HG03469 (cell line): ENCODE data around the gene DAPK2.
A peak's percentile ranks its signal among the peaks of the same experiment; 100 is the strongest.
"Not testable (repeated sequence)": the region's sequence is repeated elsewhere in the genome, so short reads cannot be mapped to it uniquely, and the experiment has no call there.

Experiments used
- ATAC-seq: cut with Tn5 transposase; IDR thresholded peaks from one replicate; pipeline ENCODE4 v1.9.1; 2021; ENCODE audit warnings: mild to moderate bottlenecking, moderate library complexity, moderate number of reproducible peaks; ENCODE audit not compliant: unreplicated experiment

DAPK2 gene

GRCh38 chr15:63901912-63902670 lies 144.2 kb downstream of the DAPK2 start:
- no peak for ATAC-seq

GRCh38 chr15:63900306-63900705 lies 146.0 kb downstream of the DAPK2 start:
- ATAC-seq = no peak

- ATAC-seq = not testable (repeated sequence)
Measured at GRCh38 chr15:63899606-63900005, 146.7 kb downstream of the DAPK2 start.

GRCh38 chr15:63899193-63899592 lies 147.1 kb downstream of the DAPK2 start:
- ATAC-seq = no peak

- peak; percentile 48 for ATAC-seq
Measured at GRCh38 chr15:63896336-63897115, 149.8 kb downstream of the DAPK2 start.

- no peak for ATAC-seq
Measured at GRCh38 chr15:63895787-63896218, 150.5 kb downstream of the DAPK2 start.

GRCh38 chr15:63895194-63895593 lies 151.1 kb downstream of the DAPK2 start:
- no peak for ATAC-seq

GRCh38 chr15:63894662-63894949 lies 151.7 kb downstream of the DAPK2 start:
- no peak for ATAC-seq

GRCh38 chr15:63893866-63894661 lies 152.2 kb downstream of the DAPK2 start:
- ATAC-seq = no peak

- ATAC-seq = no peak
Measured at GRCh38 chr15:63892794-63893441, 153.4 kb downstream of the DAPK2 start.

- no peak for ATAC-seq
Measured at GRCh38 chr15:63891768-63892133, 154.5 kb downstream of the DAPK2 start.

- no peak for ATAC-seq
Measured at GRCh38 chr15:63891079-63891767, 155.1 kb downstream of the DAPK2 start.

GRCh38 chr15:63890617-63891016 lies 155.7 kb downstream of the DAPK2 start:
- ATAC-seq = no peak

GRCh38 chr15:63889831-63890230 lies 156.5 kb downstream of the DAPK2 start:
- no peak for ATAC-seq

GRCh38 chr15:63888823-63889222 lies 157.5 kb downstream of the DAPK2 start:
- ATAC-seq = no peak

- no peak for ATAC-seq
Measured at GRCh38 chr15:63888146-63888545, 158.1 kb downstream of the DAPK2 start.

- ATAC-seq = no peak
Measured at GRCh38 chr15:63887630-63888029, 158.7 kb downstream of the DAPK2 start.

- no peak for ATAC-seq
Measured at GRCh38 chr15:63884953-63885352, 161.3 kb downstream of the DAPK2 start.

GRCh38 chr15:63881431-63881830 lies 164.9 kb downstream of the DAPK2 start:
- no peak for ATAC-seq

- ATAC-seq = no peak
Measured at GRCh38 chr15:63880744-63881143, 165.5 kb downstream of the DAPK2 start.

GRCh38 chr15:63879995-63880394 lies 166.3 kb downstream of the DAPK2 start:
- ATAC-seq = no peak
